Stimulated activated CD4-positive, alpha-beta T cell treated with anti-CD3 and anti-CD28 coated beads, Interleukin-15, amount 100 ng/mL, for 48 hours (primary cell): Measurements from ENCODE around the gene KIRREL3.

ENCODE experiments used
- DNase-seq, 2 donors: peaks; one replicate each; pipeline ENCODE4 v3.0.0-alpha.2; 2020; ENCODE audit warnings: low read depth in 2 of 2

Gene KIRREL3

DNA sequence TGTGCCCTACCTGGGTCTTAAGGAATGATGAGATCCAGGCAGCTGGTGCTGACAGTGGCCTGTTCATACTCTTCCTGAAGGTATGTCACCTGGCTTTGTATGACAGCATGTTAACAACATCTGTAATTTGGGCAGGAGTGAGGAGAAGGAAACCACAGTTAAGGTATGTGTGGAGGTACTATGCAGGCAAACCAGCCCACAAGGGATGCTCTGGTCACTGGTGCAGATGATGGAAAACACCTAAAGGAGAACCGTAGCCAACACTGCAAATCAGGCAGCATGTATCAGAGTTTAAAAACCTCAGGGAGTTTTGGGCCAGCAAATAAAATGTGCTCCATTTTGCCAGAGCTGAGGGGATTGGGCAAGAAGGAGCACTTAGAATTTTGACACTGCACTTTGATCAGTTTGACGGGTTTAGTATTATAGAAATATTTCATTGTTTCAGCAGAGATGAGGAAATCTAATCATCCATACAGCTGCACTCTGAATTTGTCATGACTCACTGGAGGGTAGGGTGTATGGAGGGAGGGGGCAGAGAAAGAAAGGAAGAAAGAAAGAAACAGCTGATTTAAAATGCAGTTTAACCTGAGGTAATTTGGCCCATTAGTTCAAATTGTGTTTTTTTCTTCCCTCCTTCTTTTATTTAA, 260.9 kb downstream of the KIRREL3 start:
- no peak for DNase-seq

DNA sequence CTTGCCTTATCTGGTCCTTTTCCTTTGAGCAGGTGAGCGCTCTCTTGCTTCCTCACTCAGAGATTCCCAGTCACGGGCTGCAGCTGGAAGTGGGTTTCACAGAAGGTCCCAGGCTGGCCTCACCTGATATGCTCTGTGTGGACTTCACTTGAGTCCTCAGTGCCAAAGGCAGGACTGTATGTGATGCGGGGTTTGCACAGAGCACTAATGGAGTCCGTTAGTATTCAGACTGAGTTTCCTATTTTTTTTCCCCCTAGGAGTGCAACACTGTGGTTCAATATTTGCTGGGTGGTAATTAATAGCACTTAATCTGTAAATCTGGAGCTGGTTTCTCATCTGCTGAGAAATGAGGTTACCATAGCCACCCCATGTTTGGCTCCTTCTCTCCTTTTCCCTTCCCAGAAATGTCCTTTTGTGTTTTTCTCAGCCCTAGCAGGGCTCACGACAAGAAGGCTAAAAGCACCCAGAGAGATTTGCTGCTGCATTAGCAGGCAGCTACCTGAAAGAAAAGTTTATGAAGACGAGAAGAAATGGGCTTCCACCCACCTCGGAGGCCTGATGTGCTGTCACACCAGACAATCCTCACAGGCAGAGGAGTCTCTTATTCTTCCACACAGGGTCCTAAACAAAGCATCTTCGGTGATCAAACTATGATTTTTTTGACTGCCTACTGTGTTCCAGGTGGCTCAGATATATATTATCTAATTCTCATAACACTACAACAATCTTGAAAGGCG, 262.1 kb downstream of the KIRREL3 start:
- DNase-seq = no peak

DNA sequence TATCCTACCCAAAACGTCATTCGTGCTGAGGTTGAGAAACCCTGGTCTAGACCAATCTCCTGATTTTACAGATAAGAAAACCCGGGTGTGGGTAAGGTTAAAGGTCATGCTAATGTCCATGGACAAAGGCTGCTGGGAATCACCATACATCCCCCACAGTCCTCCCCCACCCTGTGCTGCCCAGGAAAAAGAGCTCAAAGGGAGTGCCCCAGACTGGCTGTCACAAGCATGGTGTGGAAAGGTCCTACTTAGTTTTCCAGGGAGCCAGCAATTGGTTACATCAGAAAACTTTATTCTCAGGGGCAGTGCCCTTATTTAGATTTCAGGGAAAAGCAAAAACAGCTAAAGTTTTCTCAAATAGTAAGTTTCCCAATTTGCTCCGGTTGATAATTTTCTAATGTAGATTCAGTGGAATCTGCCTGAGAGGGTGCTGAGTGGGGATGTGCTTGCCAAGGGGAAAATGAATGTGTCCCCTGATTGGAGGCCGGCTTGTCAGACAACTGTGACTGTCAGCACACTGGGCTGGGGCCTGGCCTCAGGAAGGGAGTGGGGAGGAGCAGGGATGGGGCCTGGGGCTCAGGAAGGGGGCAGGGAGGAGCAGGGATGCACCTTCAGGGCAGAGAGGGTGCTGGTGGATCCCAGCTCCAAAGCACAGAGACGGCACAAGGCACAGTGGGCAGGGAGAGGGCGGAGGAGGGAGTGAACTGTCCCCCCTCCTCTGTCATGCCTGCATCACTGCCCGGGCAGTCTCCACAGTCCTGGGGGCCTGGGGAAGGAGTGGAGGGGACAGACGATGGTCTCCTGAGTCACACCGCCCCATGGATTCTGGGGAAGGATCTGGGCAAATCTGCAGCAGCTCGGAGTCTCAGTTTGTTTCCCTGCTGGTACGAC, 263.6 kb downstream of the KIRREL3 start:
- DNase-seq = no peak

DNA sequence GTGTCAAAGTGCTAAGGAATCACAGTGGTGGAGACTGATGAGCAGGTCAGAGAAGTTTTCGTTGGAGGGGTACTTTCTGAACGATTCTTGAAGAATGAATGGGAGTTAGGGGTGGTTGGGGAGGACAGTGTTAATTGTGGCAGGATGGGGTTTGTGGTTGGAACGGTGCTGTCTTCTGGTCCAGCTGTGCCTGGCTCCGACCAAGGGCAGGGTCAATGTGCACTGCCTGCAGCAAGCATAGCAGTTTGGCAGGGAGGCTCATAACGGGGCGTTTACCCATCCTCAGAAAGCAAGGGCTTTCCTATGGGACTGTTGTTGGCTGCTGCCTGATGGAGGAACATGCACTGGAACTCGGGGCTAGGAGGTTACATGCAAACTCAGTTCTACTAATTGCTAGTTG, 265.8 kb downstream of the KIRREL3 start:
- DNase-seq = no peak

DNA sequence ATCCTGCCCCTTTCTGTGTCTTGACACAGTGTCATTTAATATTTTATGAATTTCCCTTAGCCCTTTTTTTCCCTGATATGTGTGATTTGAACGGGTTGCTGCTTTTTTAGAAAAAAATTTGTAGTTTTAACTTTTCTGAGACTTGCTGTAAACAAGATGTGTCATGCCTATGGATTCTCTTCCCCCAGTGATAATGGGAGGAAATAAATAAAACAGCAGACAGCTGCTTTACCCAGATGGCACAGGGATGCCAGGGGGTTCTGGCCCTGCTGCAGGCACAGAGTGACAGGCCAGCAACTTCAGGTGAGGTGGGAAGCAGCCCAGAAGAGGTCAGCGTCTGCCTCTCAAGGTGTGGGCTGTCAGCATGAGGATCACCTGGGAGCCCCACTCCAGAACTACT, 266.9 kb downstream of the KIRREL3 start:
- DNase-seq = no peak

DNA sequence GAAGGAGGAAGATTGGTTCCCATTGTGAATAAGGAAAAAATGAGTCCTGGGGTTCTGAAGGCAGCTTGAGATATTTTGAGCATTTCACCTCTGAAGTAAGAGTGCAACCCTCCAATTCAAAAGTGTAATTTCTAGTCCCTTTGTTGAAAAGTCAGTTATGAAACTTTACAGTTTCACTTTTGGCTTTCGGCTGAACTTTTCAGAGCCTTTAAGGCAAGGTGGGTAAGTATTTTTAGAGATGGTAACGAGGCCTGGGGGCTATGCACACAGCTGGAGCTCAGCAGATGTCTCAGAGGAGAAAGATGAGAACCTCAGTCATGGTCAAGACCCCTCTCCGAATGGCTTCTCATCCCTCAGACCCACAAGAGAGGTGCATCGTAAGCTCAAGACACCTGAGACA, 267.6 kb downstream of the KIRREL3 start:
- no peak for DNase-seq

DNA sequence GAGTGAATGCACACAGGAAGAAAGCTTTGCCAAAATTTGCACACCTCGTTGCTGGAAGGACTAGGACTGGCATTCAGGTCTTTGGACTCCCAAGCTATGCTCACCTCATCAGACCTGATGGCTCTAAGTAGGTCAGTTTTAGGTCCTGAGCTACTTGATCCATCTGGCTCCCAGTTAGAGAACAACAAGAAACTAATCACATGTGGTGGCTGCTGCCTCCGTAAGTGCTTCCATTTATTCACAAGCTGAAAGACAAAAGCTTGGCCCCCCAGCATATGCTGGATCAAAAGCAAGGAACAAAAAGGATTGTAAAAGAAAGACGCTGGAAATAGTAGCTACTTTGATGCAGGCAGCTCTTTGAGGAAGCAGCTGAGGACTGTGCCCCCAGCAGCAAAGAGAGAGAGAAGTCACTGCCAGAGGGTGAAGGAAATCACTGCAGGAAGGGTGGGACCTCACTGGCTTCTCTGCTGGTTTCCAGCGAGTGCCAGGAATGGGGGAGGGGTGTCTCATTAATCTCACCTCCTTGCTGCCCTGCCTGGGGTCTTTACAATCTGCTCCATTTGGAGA, 268.9 kb downstream of the KIRREL3 start:
- no peak for DNase-seq

DNA sequence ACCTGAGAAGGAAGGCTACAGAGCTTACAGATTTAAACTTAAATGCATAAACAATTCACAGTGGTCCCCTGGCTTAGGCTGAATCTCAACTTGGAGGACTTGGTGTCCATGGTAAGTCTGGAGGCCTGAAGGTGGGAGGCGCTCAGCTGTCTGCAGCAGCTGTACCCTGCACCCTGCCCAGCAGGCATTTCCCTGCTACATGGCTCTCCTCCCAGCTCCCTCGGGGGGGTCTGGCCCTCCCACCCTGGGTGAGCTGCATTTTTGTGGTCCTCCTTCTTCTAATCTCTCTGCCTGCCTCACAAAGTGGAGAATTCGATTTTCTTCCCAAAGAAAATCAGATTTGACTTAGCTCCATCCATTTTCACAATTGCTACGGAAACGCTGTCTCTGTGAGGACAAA, 273.2 kb downstream of the KIRREL3 start:
- DNase-seq = no peak

DNA sequence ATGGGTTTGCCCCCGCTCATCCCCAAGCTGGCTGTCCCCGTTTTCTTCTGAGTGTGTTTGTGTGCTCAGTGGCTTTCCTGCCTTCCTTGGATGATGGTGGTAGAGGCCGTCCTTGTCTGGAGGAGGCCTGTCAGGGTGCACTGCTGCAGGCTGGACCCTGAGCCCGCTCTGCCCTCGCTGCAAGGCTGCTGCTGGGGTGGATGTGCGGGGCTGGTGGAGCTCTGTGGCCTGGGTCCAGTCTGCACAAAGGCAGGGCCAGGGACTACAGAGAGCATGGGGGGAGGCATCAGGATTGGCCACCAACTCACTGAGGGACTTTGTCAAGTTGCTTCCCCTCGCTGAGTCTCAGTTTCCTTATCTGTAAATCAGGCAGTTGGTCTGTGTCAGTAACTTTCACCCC, 275.0 kb downstream of the KIRREL3 start:
- DNase-seq = no peak

DNA sequence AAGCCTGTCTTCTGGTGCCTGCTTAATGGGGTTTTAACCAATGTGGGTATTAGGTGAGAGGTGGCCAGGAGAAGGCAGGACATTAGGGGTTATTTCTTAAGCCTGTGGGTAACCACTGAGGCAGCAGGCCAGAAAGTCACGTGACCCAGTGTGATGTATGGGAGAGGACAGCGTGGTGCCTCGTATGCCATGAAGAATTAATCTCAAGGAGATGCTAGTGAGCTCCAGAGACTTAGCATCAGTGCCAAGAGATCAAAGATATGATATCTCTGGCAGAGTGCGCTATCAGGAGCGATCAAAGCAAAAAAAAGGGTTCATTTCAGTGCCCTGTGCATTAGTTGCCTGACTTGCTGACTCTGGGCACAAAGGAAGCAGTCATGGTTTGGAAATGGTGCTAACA, 275.5 kb downstream of the KIRREL3 start:
- DNase-seq = no peak

DNA sequence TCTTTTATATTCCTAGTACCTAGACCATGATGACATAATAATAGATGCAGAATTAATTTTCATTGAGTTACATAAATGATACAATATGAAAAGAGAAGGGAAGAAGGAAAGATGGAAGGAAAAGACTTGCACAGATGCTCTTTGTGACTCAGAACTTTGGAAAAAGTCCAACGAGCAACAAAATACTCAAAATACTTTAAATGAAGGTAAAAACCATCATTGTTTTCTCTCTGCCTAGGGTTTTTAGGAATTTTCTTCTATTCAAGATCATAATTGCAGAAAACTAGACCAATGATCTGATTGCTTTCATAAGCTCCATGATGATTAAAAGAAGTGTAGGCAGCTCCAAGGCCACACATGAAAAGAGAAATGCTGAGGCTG, 276.9 kb downstream of the KIRREL3 start:
- DNase-seq = no peak

DNA sequence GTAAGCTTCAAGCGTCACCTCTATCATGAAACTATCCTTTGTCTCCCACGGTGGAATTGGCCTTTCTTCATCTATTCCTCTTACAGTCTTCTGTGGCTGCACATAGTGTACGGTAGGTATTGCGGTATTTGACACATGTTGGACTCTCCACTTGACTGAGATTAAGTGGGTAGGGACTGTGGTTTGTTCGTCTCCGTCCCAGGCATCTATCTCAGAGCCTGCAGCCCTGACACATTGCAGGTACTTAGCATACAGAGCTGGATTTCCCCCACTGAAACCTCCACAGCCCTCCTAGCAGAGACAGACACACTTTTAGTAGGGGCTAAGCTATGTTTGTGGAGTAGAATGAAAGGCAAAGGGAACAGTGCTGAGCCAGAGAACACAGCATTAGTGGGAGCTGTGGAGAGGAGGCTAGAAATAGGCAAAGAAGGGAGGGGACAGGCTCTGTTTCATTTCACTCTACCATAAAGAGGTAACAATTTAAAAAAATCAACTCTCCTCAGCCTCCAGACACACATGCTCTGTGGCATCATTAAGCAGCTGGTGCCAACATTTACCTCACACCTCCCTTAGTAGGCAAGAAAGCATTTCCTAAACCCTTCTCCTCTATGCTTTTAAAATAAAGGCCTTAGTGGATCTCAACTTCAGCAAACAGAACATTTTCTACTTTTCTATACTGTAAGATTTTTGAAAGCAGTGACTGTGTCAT, 277.5 kb downstream of the KIRREL3 start:
- no peak for DNase-seq

DNA sequence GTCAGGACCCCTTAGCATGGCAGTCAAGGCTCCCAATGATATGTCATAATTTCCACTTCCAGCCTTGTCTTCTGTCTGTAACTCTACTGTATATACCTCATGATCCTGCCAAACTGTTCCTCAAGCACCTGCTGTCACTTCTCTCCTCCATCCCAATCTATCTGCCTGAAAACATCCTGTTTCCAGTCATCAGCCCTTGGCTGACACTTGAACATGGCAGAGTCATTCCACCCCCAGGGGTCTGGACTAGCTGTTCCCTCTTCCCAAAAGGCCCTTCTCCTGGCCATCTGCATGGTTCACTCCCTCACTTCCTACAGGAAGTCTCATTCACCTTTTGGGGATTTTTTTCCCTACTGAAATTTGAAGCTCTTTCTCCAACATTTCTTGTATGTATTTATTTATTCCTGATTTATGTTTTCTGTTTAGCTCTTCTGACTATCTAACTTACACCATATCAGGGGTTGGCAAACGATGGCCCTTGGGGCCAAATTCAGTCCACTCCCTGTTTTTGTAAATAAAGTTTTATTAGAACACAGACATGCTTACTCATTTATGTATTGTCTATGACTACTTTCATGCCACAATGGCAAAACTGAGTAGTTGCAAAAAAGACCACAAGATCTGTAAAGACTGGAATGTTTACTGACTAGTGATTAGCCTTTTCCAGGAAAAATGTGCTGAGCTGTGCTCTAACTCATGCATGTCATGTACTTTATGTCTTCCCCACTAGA, 278.4 kb downstream of the KIRREL3 start:
- no peak for DNase-seq

DNA sequence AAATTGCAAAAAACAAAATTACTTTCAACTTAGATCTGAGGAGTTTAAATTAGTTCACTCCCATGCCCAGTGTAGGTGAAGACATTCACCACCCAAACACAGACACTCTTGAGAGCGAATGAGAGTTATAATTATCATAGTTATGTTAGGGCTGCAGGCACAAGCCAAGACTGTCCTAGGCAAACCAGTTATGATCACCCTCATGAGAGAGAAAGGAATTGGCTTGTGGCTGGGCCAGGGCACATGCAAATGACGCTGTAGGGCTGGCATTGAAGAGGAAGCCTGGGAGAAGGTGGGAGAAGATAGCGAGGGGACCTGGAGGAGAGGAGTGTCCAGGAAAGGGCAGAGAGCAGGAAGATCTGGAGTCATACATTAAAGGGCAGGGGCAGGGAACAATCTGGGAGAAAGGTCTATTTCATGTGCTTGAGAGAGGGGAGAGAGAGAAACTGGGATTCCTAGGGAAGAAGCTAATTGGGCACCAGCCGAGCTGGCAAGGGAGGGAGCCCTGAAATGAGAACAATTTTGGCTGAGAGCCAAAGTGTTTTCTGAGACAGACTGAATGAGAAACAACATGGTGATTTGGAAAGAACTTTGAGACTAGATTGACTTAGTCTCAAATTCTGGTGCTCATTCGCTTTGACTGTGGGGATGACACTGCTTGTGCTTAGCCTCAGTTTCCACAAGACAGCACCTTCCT, 279.9 kb downstream of the KIRREL3 start:
- no peak for DNase-seq

DNA sequence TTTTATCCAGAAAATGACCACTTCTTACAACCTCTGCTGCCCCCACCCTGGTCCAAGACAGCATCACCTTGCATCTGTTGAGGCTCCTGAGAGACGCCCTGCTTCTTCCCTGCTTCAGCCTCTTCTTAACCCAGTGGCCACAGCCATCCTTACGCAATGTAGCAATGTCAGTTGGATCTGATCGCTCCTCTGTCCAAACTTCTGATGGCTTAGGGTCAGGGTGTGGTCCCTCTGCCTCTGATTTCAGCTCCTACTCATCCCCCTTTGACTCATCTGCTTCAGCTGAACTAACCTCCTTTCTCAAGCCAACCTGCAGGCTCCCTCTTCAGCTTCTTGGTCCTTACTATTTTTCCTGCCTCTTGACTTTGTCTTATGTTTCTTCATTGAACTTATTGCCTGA, 280.8 kb downstream of the KIRREL3 start:
- DNase-seq = no peak

DNA sequence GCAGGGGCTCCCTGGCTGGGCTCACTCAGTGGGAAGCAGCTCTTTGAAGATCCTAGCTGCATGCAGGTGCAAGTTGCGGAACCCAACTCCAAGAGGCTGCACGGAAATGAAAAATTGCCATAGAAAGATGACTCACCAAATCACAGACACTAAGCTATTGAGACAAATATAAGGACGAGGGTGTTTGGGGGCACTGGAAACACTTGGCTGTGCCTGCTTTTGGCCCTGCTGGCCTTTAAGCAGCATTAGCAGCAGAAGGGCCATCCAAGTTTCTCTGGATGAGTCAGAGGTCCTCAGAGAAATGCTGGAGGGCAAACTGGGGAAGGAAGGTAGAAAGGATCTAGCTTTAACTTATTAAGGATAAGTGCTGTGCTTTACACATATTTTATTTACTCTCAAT, 282.3 kb downstream of the KIRREL3 start:
- no peak for DNase-seq

DNA sequence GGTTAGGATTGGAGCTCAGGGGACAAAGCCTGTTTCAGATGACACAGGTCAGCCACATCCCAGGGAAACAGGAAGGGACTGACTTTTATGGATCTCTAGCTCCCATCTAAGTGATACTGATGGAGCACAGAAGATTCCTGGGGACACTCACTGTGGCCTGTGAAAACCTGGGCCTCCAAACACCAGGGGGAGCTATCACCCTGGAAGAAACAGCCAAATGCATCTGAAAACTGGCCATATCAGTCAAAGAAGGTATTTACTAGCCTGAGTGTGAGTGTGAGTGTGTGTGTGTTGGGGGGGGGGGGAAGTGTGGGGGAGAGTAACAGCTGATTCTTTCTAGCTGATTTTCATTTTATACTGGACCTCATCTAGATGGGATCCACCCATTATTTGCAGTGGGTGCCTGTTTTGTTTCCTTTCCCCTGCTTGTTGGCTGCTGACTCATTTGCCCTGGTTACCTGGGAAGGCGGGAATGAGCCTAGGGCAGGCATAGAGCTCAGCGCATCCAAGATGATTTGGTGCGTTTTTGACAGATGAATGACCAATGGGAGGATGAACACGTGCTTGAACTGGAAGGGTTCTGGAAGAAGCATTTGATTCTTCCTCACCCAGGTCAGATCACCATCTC, 284.0 kb downstream of the KIRREL3 start:
- DNase-seq = peak; percentile 2 to 16

DNA sequence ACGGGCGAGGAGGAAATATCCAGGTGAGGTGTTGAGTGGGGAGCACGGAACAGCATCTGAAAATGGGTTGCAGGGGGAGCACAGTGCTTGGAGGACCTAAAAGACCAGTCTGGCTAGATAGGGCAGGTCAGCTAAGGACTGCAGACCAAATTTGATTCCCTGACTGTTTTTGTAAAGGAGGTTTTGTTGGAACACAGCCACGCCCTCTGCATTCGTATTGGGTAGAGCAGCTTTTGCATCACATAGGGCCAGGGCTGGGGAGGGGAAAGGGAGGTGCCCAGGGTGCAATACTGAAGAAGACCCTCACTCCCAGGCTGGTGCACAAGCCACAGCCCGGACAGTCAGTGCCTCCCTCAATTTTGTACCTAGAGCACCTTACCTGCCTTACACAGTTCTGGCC, 286.8 kb downstream of the KIRREL3 start:
- DNase-seq = no peak

DNA sequence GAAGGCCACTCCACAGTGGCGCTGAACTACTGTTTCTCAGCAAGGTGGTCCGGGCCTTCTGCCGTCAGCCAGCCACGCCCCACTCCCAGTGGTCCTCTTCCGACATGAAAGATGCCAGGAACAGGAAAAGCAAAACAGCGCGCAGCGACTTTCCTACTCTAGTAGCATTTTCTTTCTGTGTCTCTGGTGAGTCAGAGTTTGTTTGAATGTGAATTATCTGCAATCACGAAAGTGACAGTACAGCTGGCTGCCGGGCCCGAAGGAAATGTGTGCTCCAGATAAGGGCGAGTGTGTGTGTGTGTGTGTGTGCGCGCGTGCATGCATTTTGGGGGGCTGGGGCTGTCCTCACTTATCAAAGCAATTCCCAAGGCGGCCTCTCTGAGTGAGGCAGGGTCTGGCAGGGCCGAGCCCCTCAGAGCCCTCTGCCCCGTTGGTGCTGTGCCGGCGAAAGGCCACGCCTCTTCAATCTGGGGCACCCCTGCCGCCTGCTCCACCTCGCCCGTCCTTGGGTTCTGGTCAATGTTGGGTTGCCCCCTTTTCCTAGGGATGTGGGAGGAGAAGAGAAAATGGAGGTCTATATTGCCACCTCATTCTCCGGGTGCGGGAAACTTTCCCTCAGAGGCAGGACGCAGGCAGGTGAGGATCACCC, 288.5 kb downstream of the KIRREL3 start:
- DNase-seq = no peak
